Upper lobe of left lung (tissue), 4 donors: ENCODE results near the gene PM20D2.

ENCODE experiments used
- EP300 ChIP-seq, 4 donors: sonication (generic); formaldehyde crosslinking; IDR thresholded peaks; one replicate each; pipeline ENCODE4 v1.5.1; 2017; ENCODE audit warnings: antibody characterized with exemption in 4 of 4, control low read depth in 2 of 4
- POLR2A ChIP-seq, 4 donors: fragments of 450-650 bp; IDR thresholded peaks; one replicate each; pipeline ENCODE4 v1.5.1; 2016 to 2017; ENCODE audit warnings: antibody characterized with exemption in 4 of 4, mild to moderate bottlenecking in 2 of 4
- POLR2AphosphoS5 ChIP-seq, 2 donors: sonication (generic); formaldehyde crosslinking; IDR thresholded peaks; one replicate each; pipeline ENCODE4 v1.5.1; 2017; ENCODE audit warnings: antibody characterized with exemption in 2 of 2
- TF ChIP-seq, protein P1 (sequence below), 6 experiments: fragments of 450-650 bp in 4 of 6; fragments of 200-600 bp in 2 of 6; sonication (generic) in 2 of 6; IDR thresholded peaks; one replicate each; pipeline ENCODE4 v1.5.1; 2016 to 2019; ENCODE audit warnings: antibody characterized with exemption in 6 of 6

DNA sequence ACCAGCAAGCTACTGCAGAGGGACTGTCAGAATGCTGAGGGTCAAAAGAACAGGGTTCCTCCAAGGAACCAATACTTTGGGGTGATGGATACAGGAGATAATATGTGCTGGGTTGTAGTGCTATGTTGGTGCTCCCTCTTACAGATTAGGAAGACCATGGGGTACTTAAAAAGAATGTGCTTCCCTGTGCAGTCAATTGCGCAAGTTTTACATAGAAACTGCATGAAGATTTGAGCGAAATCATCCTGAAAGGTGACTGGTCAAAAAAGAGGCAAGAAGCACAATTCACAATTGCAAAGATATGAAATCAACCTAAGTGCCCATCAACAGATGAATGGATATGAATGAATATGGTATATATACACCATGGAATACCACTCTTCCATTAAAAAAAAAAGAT, 37.4 kb downstream of the PM20D2 start:
- no peak for TF ChIP-seq POLR2A (IDR thresholded peaks at IDR 0.05)
- TF ChIP-seq, protein P1, sequence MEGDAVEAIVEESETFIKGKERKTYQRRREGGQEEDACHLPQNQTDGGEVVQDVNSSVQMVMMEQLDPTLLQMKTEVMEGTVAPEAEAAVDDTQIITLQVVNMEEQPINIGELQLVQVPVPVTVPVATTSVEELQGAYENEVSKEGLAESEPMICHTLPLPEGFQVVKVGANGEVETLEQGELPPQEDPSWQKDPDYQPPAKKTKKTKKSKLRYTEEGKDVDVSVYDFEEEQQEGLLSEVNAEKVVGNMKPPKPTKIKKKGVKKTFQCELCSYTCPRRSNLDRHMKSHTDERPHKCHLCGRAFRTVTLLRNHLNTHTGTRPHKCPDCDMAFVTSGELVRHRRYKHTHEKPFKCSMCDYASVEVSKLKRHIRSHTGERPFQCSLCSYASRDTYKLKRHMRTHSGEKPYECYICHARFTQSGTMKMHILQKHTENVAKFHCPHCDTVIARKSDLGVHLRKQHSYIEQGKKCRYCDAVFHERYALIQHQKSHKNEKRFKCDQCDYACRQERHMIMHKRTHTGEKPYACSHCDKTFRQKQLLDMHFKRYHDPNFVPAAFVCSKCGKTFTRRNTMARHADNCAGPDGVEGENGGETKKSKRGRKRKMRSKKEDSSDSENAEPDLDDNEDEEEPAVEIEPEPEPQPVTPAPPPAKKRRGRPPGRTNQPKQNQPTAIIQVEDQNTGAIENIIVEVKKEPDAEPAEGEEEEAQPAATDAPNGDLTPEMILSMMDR (IDR thresholded peaks at IDR 0.05): no peak
- TF ChIP-seq EP300 (IDR thresholded peaks at IDR 0.05): no peak
- TF ChIP-seq POLR2AphosphoS5 (IDR thresholded peaks at IDR 0.05): no peak
